Stimulated activated CD4-positive, alpha-beta T cell treated with anti-CD3 and anti-CD28 coated beads, TNF-alpha, amount 100 ng/mL, for 24 hours (primary cell): ENCODE data around the gene TRAF3.
"Not testable (repeated sequence)": the region's sequence is repeated elsewhere in the genome, so short reads cannot be mapped to it uniquely, and the experiment has no call there.

Source experiments
- DNase-seq, 3 experiments: peaks; one replicate each; pipeline ENCODE4 v3.0.0-alpha.2; 2020; ENCODE audit warnings: low read depth in 3 of 3

Gene TRAF3

DNA sequence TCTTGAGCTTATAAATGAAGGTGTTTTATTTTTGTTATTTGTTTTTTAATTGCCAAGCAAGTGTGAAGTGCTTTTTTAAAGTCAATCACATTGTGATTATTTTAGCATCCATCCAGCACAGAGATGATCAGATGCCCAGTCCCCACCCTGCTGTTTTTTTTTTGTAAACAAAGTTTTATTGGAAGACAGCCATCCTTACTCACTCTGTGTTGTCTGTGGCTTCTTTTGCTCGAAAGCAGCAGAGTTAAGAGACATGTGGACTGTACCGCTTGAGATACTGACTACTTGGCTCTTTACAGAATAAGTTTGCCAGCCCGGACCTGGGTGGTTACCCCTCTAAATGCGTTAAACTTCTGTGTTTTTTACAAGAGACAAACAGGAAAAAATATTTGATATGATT, 114.3 kb downstream of the TRAF3 start:
- no peak for DNase-seq

- DNase-seq = no peak
Measured at GRCh38 chr14:102892651-102893050, 115.4 kb downstream of the TRAF3 start.

DNA sequence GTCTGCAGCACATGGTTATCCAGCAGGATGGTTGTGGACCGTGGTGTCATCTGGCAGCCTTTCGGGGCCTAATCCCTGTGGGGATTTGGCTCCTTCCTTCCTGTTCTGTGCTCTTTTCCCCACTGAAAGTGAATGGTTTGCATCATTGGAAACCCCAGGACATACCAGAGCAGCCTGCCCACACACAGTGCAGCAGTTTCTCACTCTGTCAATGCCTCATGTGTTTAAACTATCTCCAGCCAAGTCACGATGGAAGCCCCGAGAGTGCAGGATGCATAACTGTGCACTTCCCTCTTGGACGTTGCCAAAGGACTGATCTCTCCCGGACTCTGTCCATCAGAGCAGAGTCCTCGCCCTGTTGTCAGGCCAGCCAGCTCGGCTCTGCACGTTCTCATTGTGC, 116.2 kb downstream of the TRAF3 start:
- DNase-seq = no peak

DNA sequence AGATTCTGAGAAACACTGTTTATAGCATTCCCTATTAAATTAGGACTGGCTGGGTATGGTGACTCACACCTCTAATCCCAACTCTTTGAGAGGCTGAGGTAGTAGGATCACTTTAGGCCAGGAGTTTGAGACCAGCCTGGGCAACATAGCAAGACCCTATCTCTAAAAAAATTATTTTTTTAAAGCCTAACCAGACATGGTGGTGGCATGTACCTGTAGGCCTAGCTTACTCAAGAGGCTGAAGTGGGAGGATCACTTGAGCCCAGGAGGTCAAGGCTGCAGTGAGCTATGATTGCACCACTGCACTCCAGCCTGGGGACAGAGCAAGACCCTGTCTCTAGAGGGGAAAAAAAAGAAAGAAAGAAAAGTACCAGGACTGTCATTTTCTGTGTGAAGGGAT, 119.5 kb downstream of the TRAF3 start:
- not testable (repeated sequence) for DNase-seq

GRCh38 chr14:102897299-102898027, 120.2 kb downstream of the TRAF3 start:
- DNase-seq = no peak

DNA sequence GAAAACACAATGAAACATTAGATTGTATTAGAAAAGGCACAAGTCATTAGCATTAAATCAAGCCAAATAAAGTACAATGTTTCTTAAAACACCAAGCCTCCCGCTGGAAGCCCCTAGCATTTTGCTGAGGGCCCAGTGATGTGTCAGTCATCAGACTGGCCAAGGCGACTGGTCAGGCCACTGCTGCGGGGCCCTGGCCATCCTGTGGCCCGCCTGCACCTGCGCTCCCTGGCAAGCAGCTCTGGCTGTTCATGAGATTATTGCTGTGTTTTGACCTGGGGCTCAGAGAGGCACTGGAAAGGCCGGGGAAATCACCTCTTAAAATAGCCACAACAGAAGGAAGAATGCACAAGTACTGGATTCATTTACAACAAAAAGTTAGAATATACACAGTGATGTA, 121.0 kb downstream of the TRAF3 start:
- DNase-seq = no peak

- no peak for DNase-seq
Measured at GRCh38 chr14:102898776-102899515, 121.7 kb downstream of the TRAF3 start.

- DNase-seq = no peak
Measured at GRCh38 chr14:102899516-102899900, 122.3 kb downstream of the TRAF3 start.

DNA sequence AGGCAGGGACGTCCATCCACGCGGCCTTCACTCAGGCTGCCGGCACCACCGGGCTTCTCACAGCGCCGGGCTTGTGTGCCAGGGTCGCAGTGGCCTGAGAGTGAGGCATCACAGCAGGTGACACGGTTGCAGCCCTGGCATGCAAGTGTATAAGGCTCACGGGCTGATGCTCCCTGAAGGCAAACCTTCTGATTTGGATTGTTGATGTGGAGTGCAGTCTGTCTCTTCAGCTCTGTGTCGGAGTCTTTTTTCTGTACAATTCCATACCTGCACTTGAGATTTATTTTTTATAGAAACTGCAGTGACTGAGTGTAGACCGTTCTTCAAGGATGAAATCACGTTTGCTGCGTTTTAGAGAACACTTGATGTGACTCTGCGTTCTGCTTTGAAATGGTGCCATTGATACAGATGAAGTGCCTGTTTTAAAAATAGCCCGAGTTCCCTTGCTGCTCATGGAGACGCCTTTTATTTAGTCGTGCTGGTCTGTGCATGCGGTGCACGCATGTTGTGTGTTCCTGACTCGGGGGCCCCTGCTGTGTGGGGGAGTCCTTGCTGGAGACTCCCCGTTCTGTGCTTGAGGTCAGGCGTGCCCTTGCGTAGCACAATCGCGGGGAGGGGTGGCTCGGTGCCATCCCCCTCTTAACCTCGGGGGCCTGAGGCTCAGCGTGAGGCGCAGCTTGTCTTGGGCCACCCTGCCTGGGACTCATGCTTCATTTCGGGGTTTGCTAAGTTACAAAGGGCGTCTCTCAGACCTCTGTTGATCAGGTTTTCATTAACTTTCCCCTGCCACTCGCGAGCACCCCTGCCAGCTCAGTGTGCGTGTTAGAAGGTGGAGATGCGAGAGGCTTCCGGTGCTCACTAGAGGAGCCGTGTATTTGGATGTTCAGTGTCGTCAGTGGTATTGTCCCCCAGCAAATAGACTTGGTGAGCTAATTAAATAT, 123.7 kb downstream of the TRAF3 start:
- DNase-seq = no peak

DNA sequence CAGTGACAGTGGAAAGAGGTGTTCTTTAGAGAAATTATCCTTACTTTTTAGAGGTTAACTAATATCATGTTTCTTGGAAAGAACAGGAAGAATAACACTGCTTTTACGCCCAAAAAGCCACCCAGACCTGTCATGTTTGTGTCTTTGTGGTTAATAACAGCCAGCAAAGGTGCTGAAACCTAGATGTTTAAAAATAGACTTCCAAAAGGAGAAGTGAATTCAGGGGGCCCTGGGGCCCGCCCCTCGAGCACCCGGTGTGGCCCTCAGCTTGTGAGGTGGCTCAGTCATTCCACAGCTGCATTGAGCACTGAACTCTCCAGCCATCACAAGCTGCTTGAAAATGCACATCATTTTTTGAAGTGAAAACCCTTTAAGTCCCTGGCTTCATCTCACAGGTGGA, 124.4 kb downstream of the TRAF3 start:
- no peak for DNase-seq

DNA sequence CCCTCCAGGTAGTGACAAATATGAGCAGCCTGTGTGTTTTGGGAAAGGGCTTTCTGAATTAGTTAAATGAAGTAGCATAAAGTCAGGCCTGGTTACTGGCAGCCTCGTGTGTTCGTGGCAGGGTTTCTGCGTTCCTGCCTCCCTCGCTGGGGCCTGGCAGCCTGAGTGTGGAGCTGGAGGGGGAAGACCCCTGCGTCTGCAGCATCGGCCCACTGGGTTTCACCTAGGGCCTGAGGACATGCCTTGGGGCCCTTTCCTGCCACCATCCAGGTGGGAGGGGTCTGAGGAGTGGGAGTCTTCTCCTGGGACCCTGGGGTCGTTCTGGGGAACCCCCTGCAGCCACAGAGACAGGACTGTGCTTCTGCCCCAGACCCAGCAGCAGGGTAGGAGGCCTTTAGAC, 124.8 kb downstream of the TRAF3 start:
- DNase-seq = no peak

GRCh38 chr14:102902523-102903247, 125.4 kb downstream of the TRAF3 start:
- DNase-seq = no peak

DNA sequence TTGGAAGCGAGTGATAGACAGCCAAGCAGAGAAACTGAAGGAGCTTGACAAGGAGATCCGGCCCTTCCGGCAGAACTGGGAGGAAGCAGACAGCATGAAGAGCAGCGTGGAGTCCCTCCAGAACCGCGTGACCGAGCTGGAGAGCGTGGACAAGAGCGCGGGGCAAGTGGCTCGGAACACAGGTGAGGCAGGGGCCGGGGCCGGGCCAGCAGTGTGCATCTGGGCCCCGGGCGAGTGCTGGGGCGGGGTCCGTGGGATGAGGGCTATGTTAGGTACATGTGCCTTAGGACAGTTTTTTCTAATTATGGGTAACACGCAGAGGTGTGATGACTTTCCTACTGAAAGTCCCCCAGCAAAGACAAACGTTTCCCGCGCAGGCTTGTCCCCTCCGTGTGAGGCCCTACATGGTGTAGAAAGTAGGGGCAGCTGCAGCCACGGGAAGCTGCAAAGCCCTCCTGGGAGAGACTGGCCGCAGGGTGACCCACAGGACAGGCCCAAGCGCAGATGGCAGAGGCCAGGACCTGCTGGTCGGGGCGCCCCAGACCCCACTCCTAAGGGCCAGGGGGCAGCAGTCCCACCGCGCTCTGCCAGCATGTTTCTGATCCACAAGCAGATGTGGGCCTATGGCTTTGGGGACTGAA, 126.1 kb downstream of the TRAF3 start:
- DNase-seq = no peak

DNA sequence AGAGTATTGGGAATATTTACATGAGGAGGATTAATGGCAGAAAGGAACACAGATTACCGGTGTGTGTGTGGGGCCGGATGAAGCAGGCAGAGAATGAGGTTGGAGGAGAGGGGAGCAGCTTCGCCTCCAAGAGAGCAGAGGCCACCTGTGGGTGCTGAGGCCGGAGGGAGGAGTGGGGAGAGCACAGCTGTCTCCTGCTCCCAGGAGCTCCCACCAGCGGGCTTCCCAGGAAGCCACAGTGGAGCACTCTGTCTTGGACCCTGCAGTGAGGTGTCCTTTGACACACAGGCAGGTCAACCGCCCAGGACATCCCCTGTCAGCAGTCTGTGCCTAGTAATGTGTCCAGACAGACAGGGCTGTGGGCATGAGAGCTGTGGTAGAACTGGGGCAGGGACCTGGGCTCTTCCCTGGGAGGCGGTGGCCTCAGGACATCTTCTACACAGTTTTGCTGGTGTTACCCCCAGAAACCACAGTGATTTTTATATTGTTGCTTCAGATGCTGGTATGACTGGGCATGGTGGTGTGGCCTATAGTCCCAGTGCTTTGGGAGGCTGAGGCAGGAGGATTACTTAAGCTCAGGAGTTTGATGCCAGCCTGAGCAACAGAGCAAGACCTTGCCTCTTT, 126.8 kb downstream of the TRAF3 start:
- DNase-seq = no peak

- DNase-seq = no peak
Measured at GRCh38 chr14:102905116-102906108, 128.2 kb downstream of the TRAF3 start.

DNA sequence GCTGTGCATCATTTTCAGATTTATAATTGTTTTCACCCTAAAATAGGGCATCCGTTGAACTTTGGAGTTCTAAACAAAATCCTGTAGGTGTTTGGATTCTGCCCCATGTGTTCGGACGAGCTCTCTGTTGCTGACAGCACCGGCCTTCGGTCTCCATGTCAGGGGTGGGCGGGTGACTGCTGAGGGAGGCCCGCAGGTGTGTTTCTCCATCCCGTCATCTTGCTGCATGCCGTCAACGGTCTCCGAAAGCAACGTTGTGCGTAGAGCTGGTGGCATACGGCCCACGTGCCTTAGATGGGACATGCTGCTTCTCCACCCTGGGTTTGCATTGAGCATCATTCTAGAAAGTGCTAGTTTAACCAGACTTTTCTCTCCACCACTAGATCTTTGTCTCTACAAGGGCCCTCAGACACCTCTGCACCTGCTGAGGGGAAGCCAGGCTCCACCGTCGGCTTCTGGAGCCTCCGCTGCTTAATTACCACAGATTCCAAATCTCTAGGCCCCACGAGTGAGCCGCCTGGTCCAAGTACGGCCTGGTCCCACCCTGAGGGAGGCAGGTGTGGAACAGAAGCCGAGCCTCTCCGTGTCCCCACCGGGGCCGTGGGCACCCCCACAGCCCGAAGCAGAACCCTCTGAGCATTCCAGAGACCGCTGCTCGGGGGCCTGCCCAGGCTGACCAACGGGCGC, 129.5 kb downstream of the TRAF3 start:
- DNase-seq = no peak

DNA sequence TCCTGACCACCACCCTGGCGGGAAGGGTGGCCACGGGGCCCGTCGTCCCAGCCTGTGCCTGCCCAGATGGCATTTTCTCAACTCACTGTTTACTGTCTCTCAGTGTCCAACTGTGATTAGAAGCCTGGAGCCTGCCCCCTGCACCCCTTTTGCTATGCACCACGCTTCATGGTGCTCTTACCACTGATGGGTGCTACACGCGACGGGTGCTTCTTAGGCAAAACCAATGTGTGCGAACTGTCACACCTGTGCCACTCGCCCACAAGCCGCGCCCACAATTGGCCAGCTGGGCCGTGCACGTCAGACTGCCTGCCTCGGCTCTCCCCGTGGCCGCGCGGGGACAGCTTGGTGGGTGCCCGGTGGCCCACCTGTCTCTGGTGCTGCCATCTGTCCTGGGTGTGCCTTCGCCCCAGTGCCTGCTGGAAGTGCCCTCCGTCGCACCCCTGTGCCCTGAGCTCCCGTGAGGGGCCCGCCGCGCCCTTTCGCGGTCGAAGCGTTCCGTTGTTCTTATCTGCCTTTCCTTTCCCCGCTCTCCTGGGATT, 130.1 kb downstream of the TRAF3 start:
- no peak for DNase-seq

GRCh38 chr14:102907980-102908730, 130.9 kb downstream of the TRAF3 start:
- no peak for DNase-seq
